AG10803 (cell line): ENCODE results near the gene PDCD4.

ENCODE experiments used
- DNase-seq: peaks from one replicate; pipeline ENCODE4 v3.0.0; 2010; ENCODE audit warnings: low read depth
- H3K4me3 ChIP-seq: 2 replicates; pipeline ENCODE4 v1.5.1; 2011; ENCODE audit warnings: mild to moderate bottlenecking, low read length, control low read depth
- CTCF ChIP-seq: conservative IDR thresholded peaks from 2 replicates; pipeline ENCODE4 v1.5.1; 2011; ENCODE audit warnings: mild to moderate bottlenecking, low read length, control low read depth, inconsistent platforms

PDCD4 gene

GRCh38 chr10:110853921-110854605, 17.7 kb upstream of the PDCD4 start:
- DNase-seq: no peak
- H3K4me3 ChIP-seq: no peak overlapping the region
- TF ChIP-seq CTCF: no peak

- DNase-seq: peak; percentile 47
- no peak overlapping the region for H3K4me3 ChIP-seq
- no peak for TF ChIP-seq CTCF
These were observed 14.2 kb upstream of the PDCD4 start for GRCh38 chr10:110857265-110858171.

- TF ChIP-seq CTCF: no peak
- H3K4me3 ChIP-seq: no peak overlapping the region
- DNase-seq: no peak
These were observed 13.3 kb upstream of the PDCD4 start for GRCh38 chr10:110858297-110858934.

GRCh38 chr10:110859206-110859972, 12.3 kb upstream of the PDCD4 start:
- H3K4me3 ChIP-seq: no peak overlapping the region
- no peak for DNase-seq
- TF ChIP-seq CTCF: no peak

- no peak overlapping the region for H3K4me3 ChIP-seq
- no peak for TF ChIP-seq CTCF
- peak; percentile 95 for DNase-seq
These were observed 11.8 kb upstream of the PDCD4 start for GRCh38 chr10:110859973-110860376.

- no peak for DNase-seq
- H3K4me3 ChIP-seq: no peak overlapping the region
- TF ChIP-seq CTCF: no peak
These were observed 11.0 kb upstream of the PDCD4 start for GRCh38 chr10:110860576-110861241.
